ENCODE data around the gene FCRLB. TPM values are rescaled to one million over a fixed set of nuclear protein-coding genes. Genes with fewer than 3 reads are reported as not detected.

FCRLB gene
- total and polyA plus RNA-seq, 9 of the 15 experiments (the other 6 are each of a cell fraction or from before 2014, with no cell fraction given), result 0.20 to 4.6 (median 1.3) TPM

DNA sequence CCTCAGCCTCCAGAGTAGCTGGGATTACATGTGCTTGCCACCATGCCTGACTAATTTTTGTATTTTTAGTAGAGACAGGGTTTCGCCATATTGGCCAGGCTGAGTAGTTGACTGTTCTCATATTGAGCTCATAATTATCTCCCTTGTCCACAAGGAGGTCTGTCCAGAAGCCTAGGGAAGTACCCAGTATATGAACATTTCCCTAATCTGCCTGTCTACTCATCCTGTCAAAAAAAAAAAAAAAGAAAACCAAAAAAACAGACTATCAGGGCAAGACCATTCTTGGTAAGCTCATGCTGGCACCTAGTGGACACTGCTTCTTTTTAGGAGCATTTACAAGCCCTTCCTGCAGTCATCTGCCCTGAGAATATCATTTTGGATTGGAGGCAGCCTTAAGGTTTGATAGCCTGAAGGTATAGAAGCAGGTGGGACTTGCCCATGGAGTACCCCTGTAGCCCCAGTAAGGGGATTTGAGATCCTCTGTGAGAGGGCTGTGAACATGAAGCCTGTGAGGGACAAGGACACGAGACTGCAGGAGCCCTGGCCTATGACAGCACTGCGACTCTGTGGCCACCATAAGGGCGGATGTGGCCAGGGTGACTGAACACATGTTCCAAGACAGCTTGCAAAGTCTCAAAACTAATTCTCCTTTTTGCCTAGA lies 17.4 kb downstream of the FCRLB start (continued):
- TF ChIP-seq, protein P1, sequence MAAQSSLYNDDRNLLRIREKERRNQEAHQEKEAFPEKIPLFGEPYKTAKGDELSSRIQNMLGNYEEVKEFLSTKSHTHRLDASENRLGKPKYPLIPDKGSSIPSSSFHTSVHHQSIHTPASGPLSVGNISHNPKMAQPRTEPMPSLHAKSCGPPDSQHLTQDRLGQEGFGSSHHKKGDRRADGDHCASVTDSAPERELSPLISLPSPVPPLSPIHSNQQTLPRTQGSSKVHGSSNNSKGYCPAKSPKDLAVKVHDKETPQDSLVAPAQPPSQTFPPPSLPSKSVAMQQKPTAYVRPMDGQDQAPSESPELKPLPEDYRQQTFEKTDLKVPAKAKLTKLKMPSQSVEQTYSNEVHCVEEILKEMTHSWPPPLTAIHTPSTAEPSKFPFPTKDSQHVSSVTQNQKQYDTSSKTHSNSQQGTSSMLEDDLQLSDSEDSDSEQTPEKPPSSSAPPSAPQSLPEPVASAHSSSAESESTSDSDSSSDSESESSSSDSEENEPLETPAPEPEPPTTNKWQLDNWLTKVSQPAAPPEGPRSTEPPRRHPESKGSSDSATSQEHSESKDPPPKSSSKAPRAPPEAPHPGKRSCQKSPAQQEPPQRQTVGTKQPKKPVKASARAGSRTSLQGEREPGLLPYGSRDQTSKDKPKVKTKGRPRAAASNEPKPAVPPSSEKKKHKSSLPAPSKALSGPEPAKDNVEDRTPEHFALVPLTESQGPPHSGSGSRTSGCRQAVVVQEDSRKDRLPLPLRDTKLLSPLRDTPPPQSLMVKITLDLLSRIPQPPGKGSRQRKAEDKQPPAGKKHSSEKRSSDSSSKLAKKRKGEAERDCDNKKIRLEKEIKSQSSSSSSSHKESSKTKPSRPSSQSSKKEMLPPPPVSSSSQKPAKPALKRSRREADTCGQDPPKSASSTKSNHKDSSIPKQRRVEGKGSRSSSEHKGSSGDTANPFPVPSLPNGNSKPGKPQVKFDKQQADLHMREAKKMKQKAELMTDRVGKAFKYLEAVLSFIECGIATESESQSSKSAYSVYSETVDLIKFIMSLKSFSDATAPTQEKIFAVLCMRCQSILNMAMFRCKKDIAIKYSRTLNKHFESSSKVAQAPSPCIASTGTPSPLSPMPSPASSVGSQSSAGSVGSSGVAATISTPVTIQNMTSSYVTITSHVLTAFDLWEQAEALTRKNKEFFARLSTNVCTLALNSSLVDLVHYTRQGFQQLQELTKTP (IDR thresholded peaks at IDR 0.05; ENCODE audit: low read depth in 1 of 2, partially characterized antibody in 2 of 2), result peak in 1 of 2 experiments; percentile 59
- no peak for TF ChIP-seq ZNF23 (CRISPR knock-in tag; IDR thresholded peaks at IDR 0.05)
- TF ChIP-seq NR2C1 (IDR thresholded peaks at IDR 0.05), result no peak
- no peak for TF ChIP-seq NR2C1 (tag; IDR thresholded peaks at IDR 0.05)
- no peak for TF ChIP-seq ZC3H8 (IDR thresholded peaks at IDR 0.05)
- TF ChIP-seq CEBPG (CRISPR knock-in tag; IDR thresholded peaks at IDR 0.05), result peak; percentile 44; the same call in 1 of the 2 replicates
- 0 out of 4 replicates have a peak, but pooled peaks of 1 of the 2 experiments have one; percentile 17 for TF ChIP-seq CEBPG (tag; conservative IDR thresholded peaks at IDR 0.05 in 1 of 2, IDR thresholded peaks at IDR 0.05 in 1 of 2)
- TF ChIP-seq FOXA3 (CRISPR knock-in tag; conservative IDR thresholded peaks at IDR 0.05 in 1 of 2, IDR thresholded peaks at IDR 0.05 in 1 of 2), result no peak
- peak; percentile 69 for TF ChIP-seq CBFA2T3 (IDR thresholded peaks at IDR 0.05)
- TF ChIP-seq EWSR1 (IDR thresholded peaks at IDR 0.05; ENCODE audit: borderline replicate concordance, low read depth, partially characterized antibody), result no peak
- TF ChIP-seq EP400 (IDR thresholded peaks at IDR 0.05), result no peak
- TF ChIP-seq XRCC3 (IDR thresholded peaks at IDR 0.05), result no peak
- no peak for TF ChIP-seq ELK1 (CRISPR knock-in tag; IDR thresholded peaks at IDR 0.05)
- TF ChIP-seq MECOM (CRISPR knock-in tag; IDR thresholded peaks at IDR 0.05), result no peak
- TF ChIP-seq NFYB (IDR thresholded peaks at IDR 0.05; ENCODE audit: extremely low read depth, insufficient read length), result no peak
- TF ChIP-seq ZBED1 (IDR thresholded peaks at IDR 0.05), result no peak
- TF ChIP-seq HDAC6 (IDR thresholded peaks at IDR 0.05; ENCODE audit: low read depth, low read length), result no peak
- TF ChIP-seq KHSRP (IDR thresholded peaks at IDR 0.05), result no peak
- TF ChIP-seq, protein P2, sequence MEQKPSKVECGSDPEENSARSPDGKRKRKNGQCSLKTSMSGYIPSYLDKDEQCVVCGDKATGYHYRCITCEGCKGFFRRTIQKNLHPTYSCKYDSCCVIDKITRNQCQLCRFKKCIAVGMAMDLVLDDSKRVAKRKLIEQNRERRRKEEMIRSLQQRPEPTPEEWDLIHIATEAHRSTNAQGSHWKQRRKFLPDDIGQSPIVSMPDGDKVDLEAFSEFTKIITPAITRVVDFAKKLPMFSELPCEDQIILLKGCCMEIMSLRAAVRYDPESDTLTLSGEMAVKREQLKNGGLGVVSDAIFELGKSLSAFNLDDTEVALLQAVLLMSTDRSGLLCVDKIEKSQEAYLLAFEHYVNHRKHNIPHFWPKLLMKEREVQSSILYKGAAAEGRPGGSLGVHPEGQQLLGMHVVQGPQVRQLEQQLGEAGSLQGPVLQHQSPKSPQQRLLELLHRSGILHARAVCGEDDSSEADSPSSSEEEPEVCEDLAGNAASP (IDR thresholded peaks at IDR 0.05), result no peak
- no peak for TF ChIP-seq ZBTB1 (CRISPR knock-in tag; IDR thresholded peaks at IDR 0.05; ENCODE audit: borderline replicate concordance, low read depth)
- TF ChIP-seq TBL1XR1 (IDR thresholded peaks at IDR 0.05; ENCODE audit: low read length in 2 of 2), result peak in 1 of 2 experiments; percentile 64; a peak in 2 of 4 replicates

Measured in K562 (cell line).